ENCODE data around the gene LVRN. TPM values are rescaled to one million over a fixed set of nuclear protein-coding genes. Genes with fewer than 3 reads are reported as not detected.
A peak's percentile ranks its signal among the peaks of the same experiment; 100 is the strongest.

LVRN gene
- total RNA-seq, 4 donors from 2014 or later, result 1.7 TPM; not detected in 3

- no peaks in the 10 kb centered on the region for H3K9me3 ChIP-seq
- H3K27me3 ChIP-seq, result no peaks in the 10 kb centered on the region
- H3K27ac ChIP-seq, result peak overlapping the region in 1 of 2 donors; percentile 50
- intact Hi-C loops (cut with DNase I; ENCODE audit: low total_unique reads), result no loop called here
- H3K4me3 ChIP-seq, result no peak overlapping the region
- DNase-seq, result no peak
- no peaks in the 10 kb centered on the region for H3K4me1 ChIP-seq
- TF ChIP-seq CTCF (IDR thresholded peaks at IDR 0.05) (no peak), POLR2A (IDR thresholded peaks at IDR 0.05) (no peak)
- H3K36me3 ChIP-seq, result no peaks in the 10 kb centered on the region
These were observed 15.7 kb downstream of the LVRN start for GRCh38 chr5:115977988-115978387.

- no peaks in the 10 kb centered on the region for H3K36me3 ChIP-seq
- DNase-seq, result no peak
- peak overlapping the region; percentile 31 to 50 for H3K27ac ChIP-seq
- TF ChIP-seq POLR2A (IDR thresholded peaks at IDR 0.05), result no peak
- TF ChIP-seq CTCF (IDR thresholded peaks at IDR 0.05), result no peak
- no peaks in the 10 kb centered on the region for H3K9me3 ChIP-seq
- no peaks in the 10 kb centered on the region for H3K27me3 ChIP-seq
- no peaks in the 10 kb centered on the region for H3K4me1 ChIP-seq
- H3K4me3 ChIP-seq, result no peak overlapping the region
- intact Hi-C loops (cut with DNase I; ENCODE audit: low total_unique reads), result no loop called here
These were observed 16.5 kb downstream of the LVRN start for GRCh38 chr5:115978779-115979178.

- Histone ChIP-seq H3K4me3 (no peak overlapping the region), H3K27me3 (no peaks in the 10 kb centered on the region), H3K27ac (peak overlapping the region in 1 of 2 donors; percentile 31), H3K36me3 (no peaks in the 10 kb centered on the region), H3K4me1 (no peaks in the 10 kb centered on the region), H3K9me3 (no peaks in the 10 kb centered on the region)
- DNase-seq, result no peak
- intact Hi-C loops (cut with DNase I; ENCODE audit: low total_unique reads), result no loop called here
- TF ChIP-seq CTCF (IDR thresholded peaks at IDR 0.05) (no peak), POLR2A (IDR thresholded peaks at IDR 0.05) (no peak)
These were observed 17.1 kb downstream of the LVRN start for GRCh38 chr5:115979201-115980041.

GRCh38 chr5:115983519-115983918, 21.2 kb downstream of the LVRN start:
- TF ChIP-seq POLR2A (IDR thresholded peaks at IDR 0.05) (no peak), CTCF (IDR thresholded peaks at IDR 0.05) (no peak)
- H3K4me3 ChIP-seq, result no peak overlapping the region
- no peak for DNase-seq
- H3K27me3 ChIP-seq, result no peaks in the 10 kb centered on the region
- no peak overlapping the region for H3K27ac ChIP-seq
- no peaks in the 10 kb centered on the region for H3K9me3 ChIP-seq
- H3K36me3 ChIP-seq, result no peaks in the 10 kb centered on the region
- intact Hi-C loops (cut with DNase I; ENCODE audit: low total_unique reads), result no loop called here
- no peaks in the 10 kb centered on the region for H3K4me1 ChIP-seq
